ENCODE results near the gene GPSM3. TPM values are rescaled to one million over a fixed set of nuclear protein-coding genes. Genes with fewer than 3 reads are reported as not detected.

The GPSM3 gene
- total RNA-seq, 1 donor from 2014 or later: 5.9 TPM

DNA sequence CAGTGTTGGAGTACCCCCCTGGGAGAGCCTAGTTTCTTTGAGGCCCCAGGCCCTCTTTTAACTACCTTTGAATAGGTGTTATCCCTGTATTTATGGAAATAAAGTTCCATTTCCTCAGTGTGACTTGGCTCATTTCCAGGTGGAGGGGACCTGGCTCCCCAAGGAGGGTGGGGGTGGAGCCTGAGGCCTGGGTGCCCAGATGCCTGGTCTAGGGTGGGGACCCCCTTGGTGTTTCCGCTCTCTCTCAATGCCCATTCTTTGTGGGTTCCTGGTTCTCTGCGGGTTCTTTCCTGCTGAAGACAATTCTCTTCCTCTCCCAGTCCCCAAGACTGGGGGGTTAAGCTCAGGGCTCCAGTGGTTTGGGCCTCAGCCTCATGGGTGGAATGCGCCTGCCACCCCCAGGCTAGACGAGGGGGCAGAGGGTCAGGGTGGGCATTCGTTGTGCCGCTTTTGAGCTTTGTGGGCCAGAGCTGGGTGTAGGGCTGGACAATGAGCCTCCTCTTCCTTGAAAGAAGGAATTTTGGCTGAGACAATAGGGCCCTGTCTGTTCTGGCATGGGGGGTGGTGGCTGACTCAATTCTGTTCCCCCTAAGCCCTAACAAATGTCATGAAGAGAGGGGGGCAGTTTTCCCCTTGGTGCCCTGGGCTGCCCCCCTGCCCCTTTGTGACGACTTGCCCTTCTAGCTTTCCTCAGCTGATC, 28.7 kb downstream of the GPSM3 start:
- DNase-seq (no peak), ATAC-seq (peak; percentile 49)
- intact Hi-C loops (cut with micrococcal nuclease): no loop called here

DNA sequence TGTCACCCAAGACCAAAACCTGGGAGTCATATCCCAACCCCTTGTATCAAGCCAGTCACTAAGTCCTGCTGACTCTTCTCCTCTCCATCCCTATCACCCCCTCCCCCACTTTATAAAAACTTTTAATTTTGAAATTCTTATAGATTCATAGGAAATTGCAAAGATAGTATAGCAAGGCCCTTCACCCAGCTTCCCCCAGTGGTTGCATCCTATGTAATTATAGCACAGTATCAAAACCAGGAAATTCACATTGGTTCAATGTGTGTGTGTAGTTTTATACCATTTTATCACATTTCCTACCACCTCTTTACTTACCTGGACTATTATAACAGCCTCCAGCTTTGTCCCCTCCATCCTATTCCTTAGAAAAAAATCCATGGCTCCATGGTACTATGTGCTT, 34.4 kb downstream of the GPSM3 start:
- DNase-seq (no peak), ATAC-seq (no peak)
- intact Hi-C loops (cut with micrococcal nuclease): no loop called here

DNA sequence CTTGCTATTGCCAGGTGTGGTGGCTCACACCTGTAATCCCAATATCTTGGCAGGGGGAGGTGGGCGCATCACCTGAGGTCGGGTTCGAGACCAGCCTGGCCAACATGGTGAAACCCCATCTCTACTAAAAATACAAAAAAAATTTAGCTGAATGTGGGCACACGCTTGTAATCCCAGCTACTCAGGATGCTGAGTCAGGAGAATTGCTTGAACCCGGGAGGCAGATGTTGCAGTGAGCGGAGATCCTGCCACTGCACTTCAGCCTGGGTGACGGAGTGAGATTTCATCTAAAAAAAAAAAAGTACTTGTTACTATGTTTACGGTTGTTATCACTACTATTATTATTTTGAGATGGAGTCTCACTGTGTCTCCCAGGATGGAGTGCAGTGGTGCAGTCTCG, 35.6 kb downstream of the GPSM3 start:
- intact Hi-C loops (cut with micrococcal nuclease): no loop called here
- ATAC-seq: no peak
- DNase-seq: no peak

DNA sequence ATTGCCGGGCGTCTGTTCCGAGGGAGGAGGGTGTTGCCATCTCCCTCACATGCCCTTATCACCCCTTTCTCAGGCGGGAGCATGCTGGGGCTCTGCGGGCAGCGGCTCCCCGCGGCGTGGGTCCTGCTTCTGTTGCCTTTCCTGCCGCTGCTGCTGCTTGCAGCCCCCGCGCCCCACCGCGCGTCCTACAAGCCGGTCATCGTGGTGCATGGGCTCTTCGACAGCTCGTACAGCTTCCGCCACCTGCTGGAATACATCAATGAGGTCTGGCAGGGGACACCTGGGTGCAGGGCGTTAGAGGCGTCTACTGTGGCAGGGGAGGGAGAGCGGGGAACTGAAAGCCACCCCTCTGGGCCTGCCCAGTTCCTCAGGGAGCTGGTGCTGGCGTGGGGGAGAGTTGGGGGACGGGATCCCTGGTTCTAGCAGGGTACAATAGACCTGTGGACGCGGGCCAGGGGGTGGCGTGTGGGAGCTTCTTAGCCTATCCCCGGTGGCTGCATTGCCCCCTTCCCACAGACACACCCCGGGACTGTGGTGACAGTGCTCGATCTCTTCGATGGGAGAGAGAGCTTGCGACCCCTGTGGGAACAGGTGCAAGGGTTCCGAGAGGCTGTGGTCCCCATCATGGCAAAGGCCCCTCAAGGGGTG, 37.8 kb downstream of the GPSM3 start:
- intact Hi-C loops (cut with micrococcal nuclease): no loop called here
- DNase-seq (peak; percentile 75), ATAC-seq (peak; percentile 70)

DNA sequence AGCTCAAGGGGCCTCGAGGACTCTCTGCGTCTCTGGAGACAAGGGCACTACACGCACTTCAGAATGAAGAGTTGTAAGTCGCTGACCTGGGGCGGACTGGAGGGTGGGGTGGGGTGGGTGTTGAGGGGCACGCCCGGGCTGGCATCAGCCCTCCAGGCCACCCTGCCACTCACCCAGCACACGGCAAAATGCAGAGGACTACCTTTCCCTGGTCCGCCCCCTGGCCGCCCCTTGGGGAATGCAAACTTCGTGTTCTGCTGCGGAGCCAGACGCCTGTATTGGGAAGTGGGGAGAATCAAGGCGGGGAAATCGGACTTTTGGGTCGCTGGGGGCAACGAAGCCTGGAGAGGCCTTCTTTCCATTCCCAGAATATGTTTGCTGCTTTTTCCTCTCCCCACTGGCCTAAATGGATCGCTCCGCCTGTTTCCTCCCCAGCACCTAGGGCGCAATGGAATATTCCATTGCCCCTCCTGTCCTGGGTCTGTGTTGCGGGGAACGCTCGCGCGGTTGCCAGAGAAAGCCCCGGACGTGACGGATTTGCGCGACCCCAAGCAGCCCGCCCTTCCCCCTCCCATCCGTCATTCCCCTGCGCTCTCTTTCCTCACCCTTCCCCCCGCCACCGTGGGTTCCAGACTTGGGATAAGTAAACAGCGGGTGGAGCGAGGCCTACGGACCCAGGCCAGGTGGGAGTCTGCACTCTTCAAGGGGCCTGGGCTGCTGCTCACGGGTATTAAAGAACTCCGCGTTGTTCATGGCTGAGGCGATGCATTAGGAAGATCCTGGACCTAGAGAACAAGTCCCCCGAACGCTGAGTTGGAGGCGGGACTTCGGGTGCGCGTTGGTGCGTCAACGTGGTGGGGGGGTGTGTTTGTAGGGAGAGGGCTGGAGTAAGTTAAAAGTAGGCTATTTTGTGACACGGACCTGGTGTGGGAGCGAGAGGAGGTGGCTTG, 38.6 kb downstream of the GPSM3 start, which contains the start of gene PPT2:
PPT2 (plus strand) TSS at position 578 of the 950 bp plus-strand sequence. CDS start 454 bp downstream, outside the sequence.
- DNase-seq (peak; percentile 92), ATAC-seq (peak; percentile 91)
- intact Hi-C loops (cut with micrococcal nuclease): no loop called here

DNA sequence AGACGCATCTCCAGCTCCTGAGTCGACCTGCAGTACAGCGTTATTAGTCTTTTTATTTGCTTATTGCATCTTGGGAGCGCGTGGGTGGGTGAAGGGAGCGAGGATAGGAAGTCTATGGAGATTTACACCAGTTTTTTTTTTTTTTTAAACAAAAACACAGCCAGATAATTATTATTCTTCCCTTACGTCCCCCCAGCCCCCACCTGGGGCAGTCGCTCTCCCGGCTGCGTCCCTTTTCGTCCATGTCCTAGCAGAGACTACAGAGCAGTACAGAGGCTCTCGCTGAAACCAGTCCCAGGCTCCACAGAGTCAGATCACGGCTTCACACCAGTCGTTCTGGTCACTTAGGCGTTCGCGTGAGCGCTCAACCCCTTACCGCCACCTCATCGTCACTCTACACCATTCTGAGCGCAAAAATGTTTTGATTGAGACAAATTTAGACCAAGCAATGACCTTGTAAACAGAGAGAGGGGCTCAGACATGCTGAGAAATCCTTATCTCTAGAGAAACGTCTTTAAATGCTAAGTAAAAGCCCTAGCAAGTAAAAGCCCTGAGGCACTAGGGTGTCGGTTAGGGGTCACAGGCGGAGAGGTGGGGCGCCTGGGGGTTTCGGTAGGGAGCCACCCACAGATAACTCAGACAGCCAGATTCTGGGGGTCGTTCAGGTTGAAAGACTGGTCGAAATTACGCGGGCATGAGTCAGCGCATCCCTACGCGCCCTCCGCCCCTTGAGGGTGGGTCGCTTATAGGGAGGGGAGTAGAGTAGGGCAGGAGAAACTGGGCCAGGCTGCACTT, 39.5 kb downstream of the GPSM3 start:
- intact Hi-C loops (cut with micrococcal nuclease): no loop called here
- peak; percentile 35 for ATAC-seq
- DNase-seq: peak; percentile 46

DNA sequence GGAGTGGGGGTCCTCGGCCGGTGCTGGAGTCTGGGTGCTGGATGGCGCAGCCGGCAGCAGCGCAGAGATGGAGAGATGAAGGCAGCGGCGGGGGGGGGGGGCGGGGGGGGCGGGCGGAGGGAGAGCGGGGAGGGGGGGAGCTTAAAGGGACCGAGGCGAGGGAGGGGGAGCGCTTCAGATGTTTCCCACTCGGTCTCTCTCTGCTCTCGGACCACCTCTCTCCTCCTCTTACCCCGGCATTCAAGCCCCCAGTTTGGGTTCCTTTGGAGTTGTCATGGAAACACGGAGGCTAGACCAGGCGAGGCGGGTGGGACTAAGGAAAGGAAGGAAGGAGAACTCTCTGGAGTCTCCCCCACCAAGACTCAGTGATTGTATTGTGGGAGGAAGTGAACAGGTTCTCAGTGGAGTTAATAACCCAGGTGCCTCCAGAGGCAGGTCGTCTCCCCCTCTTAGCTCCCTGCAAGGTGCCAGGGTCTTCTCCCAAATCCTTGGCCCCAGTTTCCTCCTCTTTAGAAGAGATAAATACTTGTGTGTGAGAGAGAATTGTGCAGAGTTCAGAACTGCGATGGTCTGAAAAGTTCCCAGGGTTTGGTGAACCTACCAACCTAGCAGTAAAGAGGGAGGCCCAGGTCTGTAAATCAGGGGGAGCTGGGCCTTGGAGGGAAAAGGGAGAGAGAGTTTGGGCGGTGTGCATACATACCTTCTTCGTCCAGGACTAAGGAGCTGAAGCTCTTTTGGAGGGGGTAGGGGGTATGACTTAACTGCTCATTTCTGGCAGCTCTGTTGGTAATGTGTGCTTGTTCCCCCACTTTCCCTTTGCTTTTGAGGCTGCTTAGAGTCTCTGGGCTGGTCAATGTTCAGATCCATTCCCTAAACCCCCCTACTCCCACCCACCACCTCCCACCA, 40.3 kb downstream of the GPSM3 start, which contains the start of gene PRRT1:
PRRT1 (minus strand) TSS at position 77 of the 906 bp plus-strand sequence. CDS start 112 bp downstream, outside the sequence.
- ATAC-seq (no peak), DNase-seq (no peak)
- intact Hi-C loops (cut with micrococcal nuclease): no loop called here

DNA sequence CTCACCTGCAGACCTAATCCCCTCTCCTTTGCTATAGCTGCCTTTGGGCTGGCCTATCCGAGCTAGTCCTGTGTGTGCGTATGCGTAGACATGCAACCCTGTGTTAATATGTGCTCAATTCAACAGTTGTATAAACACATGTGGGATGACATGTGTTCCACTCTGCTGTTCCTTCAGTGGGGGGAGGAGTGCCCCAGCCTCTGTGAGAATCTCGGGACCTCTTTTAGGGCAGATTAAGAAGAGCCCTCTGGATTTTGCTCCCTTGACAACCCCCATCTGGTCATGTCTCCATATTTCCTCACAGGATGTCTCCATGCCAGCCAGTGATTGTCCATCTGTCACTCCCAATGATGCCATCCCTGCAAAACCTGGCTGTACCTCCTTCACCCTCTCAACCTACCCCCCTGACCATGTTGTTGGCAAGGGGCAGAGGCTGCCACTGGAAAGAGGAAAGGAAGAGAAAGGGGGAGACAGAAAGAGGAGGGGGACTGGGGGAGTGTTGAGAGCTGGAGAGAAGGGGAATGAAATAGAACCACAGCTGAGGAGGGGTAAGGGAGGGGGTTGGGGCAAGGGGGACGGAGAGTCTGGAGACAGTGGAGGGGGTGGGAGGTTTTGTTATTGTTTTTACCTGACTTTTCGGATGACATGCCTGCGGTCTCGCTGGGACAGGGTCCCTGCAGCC, 41.1 kb downstream of the GPSM3 start:
- DNase-seq (no peak), ATAC-seq (no peak)
- intact Hi-C loops (cut with micrococcal nuclease): no loop called here

DNA sequence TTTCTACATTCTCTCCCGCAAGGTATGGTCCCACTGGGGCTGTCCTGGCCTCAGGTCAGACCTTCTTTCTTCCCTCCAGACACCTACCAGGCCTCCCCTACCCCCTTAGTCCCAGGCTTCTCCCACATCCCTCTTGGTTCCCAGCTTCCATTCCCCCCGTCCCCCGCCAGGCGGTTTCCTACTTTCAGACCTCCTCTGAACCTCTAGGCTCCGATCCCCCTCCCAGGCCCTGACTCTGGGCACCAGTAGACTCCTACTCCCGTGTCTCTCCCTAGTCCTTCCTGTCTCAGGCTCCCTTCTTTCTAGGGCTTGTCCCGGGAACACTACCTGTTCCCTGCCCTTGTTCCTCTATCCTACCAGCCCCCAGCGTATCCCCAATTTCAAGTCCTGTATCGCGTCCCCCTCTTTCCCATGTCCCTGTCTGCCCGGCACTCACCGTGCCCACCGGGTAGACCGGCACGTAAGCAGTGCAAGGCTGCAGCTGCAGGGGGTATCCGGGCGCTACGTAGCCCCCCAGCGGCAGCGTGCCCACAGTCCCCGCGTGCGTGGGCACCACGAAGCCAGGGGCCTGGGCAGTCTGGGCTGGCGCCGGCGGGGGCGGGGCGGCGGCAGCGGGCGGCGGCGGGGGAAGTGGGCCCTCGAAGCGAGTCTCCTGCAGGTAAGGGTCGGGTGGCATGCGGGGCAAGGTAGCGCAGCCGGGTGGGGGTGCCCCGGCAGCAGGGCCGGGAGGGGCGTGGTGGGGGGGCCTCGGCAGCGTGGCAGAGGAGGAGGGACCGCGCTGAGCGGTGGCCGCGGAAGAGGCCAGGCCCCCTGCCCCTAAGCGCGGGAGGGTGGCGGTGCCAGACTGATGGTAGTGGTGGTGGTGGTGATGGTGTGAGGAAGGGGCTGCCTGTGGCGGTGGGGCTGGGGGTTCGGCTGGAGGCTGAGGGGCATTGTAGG, 42.2 kb downstream of the GPSM3 start:
- DNase-seq: no peak
- no peak for ATAC-seq
- intact Hi-C loops (cut with micrococcal nuclease): no loop called here

DNA sequence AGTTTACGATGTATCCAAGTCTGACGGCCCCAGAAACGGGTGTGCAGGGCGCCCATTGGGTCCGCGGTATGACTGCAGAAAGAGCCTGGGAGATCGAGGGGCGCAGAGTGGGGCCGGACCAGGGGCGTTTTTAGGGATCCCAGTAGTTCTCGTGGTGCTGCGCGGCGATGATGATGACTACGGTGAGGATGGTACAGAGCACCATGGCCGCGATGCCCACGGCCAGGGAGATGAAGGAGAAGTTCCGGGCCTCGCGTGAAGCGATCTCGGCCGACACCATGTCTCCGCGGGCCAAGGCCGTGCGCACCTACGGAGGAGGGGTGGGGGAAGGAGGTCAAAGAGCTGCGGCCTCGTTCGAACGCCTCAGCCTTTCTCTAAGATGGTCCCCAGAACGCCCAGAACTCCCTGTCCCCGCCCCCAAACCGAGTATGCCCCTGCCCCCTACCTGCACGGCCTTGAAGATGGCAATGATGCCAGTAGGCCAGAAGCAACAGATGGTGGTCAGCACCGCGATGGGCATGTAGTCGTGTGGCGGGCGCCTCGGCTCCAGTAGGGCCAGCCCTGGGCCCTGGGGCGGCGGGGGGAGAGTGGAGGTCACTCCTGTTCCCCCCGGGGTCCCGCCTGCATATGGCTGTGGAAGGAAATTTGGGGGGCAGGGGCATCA, 43.2 kb downstream of the GPSM3 start:
- DNase-seq (no peak), ATAC-seq (no peak)
- intact Hi-C loops (cut with micrococcal nuclease): no loop called here

DNA sequence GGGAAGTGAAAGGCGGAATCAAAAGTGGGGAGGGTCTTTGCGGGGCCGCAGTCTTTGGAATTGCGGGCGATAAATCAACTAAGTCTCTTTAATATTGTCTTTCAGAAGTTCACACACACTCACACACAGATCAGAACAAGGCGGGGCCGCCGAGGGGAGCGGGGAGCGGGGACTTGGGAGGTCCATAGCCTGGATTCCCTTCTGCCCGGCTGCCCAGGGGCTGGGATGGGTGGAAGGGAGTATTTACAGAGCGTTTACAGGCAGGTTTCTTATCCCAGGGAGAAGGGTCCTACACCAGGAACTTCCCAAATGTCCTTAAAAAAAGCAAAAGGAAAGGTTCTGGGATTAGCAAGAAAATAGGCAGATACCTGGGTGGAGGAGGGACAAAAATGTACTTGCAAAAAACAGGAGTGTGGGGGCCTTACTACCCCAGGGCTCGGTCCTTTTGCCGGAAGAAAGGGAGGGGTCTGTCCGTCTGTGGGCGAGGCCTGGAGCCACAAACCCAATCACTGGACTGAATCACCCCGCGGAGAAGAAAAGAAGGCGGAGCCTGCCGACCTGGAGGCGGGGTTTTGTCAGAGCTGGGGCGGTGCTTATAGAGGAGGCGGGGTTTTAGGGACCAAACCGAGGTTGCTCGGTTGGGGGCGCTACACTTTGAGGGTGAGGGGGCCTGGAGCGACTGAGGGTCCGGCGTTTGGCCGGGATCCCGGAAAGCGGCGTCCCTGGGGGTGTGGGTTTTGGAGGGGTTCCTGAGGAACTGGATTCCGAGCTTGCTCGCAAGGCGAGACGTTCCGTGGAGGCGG, 44.0 kb downstream of the GPSM3 start:
- ATAC-seq (peak; percentile 39), DNase-seq (peak; percentile 76)
- intact Hi-C loops (cut with micrococcal nuclease): no loop called here

DNA sequence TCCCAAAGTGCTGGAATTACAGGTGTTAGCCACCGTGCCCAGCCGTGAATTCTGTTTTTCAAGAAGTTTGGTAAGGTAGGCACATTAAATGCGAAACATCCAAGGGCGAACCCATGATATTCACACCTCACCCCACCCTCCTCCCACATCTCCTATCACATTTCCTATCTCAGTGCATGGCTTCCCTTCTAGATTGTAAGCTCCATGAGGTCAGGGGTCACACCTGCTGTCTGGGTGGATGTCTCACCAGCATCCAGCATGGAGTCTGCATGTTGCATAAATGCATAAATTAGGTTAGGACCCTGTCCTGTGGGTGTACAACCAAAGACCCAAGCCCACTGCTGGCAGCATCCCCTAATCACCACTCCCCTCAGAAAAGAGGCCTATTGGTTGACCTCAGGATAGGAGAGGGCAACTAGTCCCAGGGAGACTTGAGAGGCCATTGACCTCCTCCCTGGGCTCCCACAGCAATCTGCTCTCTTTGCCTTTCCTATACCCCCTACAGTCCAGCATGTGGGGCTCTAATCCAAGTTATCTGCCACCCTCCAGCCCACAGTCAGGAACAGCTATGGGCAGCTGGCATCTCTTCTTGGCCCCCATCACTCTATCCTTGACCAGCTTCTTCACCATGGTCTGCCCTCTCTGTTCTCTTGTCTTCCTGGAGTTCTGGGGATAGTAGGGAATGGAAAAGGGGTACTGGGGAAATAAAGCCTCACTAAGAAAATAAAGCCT, 44.9 kb downstream of the GPSM3 start:
- ATAC-seq (no peak), DNase-seq (no peak)
- intact Hi-C loops (cut with micrococcal nuclease): no loop called here

DNA sequence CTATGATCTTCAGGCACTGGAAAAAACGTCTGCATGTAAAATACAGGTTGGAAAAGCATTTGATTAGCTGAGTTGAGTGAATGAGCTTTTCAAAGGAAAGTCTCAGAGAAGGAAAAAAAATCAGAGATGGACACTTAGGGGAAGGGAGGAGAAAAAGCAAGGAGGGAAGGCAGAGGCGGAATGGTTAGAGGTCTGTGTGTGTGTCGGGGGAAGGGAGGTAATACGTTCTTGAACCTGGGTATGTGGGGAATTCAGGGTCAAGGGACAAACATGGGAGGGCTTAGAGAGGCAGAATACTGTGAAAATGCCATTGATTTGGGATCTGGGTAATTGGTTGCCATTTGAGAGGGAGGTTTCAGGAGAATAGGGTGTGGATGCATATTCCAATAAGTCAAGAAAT, 45.8 kb downstream of the GPSM3 start:
- DNase-seq (no peak), ATAC-seq (no peak)
- intact Hi-C loops (cut with micrococcal nuclease): no loop called here

DNA sequence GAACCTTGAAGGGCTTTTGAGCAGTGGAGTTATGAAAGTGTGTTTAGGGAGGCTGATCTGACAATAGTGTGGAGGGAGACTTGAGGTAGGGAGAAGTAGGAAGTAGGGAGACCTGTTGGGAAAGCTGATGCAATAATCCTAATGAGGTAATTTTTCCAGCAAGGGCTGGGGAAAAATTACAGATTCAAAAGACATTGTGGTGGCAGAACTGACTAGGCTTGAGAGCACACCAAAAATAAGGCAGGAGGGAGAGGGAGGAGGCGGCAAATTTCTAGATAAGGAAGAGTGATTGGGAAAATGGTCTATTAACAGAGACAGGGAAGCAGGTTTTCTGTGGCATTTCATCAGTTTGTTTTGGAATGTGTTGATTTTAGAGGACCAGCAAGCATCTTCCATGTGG, 46.2 kb downstream of the GPSM3 start:
- DNase-seq (no peak), ATAC-seq (no peak)
- intact Hi-C loops (cut with micrococcal nuclease): no loop called here
